ENCODE results near the gene RIN3. TPM values are rescaled to one million over a fixed set of nuclear protein-coding genes. Genes with fewer than 3 reads are reported as not detected.
A peak's percentile ranks its signal among the peaks of the same experiment; 100 is the strongest.

RIN3 gene
- total RNA-seq, 1 experiment from 2014 or later, result 1.5 TPM

DNA sequence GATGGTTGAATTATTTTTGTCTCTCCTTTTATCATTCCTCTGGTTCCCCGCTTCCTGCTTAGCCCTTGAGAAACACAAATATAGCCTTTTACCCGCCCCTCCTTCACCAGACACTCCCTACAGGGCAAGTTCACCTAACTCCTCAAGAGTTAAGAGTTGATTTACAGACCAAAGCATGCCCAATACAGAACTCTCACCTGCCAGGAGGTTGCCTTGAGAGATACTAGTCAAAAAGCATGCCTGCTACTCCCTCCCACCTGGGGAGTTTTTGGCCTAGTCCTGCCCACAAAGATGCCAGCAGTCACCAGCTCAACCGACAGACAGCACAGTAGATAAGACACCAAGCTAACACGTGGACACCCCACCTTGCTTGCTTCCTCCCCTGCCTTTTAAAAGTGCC, 223.6 kb downstream of the RIN3 start:
- Histone ChIP-seq H3K18ac (ENCODE audit: insufficient read length, low read depth, low read length) (no peak overlapping the region), H2BK20ac (ENCODE audit: low read depth, low read length, poor library complexity, severe bottlenecking) (no peak overlapping the region), H3K4ac (ENCODE audit: low read depth, low read length) (no peak overlapping the region), H4K20me1 (ENCODE audit: control insufficient read depth, insufficient read depth, insufficient read length) (no peaks in the 10 kb centered on the region), H4K5ac (ENCODE audit: insufficient read length, low read depth, low read length) (no peak overlapping the region), H3K9me3 (ENCODE audit: control insufficient read depth, low read depth, low read length) (no peaks in the 10 kb centered on the region), H2BK5ac (ENCODE audit: insufficient read length, low read length) (no peak overlapping the region), H3K9ac (ENCODE audit: extremely low read depth, insufficient read length, low read length) (no peak overlapping the region), H3K14ac (ENCODE audit: insufficient read depth, low read length) (no peak overlapping the region), H3K4me1 (ENCODE audit: insufficient read depth, low read length) (peaks cover 7% of the 10 kb centered on the region; the same call in 1 of the 2 replicates), H3K27me3 (ENCODE audit: insufficient read depth, low read length) (no peaks in the 10 kb centered on the region), H3K79me1 (ENCODE audit: insufficient read depth, low read depth, low read length, poor library complexity, severe bottlenecking) (peaks cover 9% of the 10 kb centered on the region), H2BK12ac (ENCODE audit: insufficient read length, low read depth, low read length) (no peak overlapping the region), H3K27ac (ENCODE audit: insufficient read length, low read depth, low read length) (no peak overlapping the region), H3K23ac (ENCODE audit: insufficient read length, low read depth, low read length) (no peak overlapping the region), H2AFZ (ENCODE audit: low read length) (no peak overlapping the region), H2BK15ac (ENCODE audit: low read depth, low read length) (no peak overlapping the region), H3K56ac (ENCODE audit: insufficient read length, low read depth, low read length) (no peak overlapping the region), H3K4me2 (ENCODE audit: insufficient read depth, insufficient read length, low read length) (no peak overlapping the region), H2BK120ac (ENCODE audit: low read depth, low read length, poor library complexity, severe bottlenecking) (no peak overlapping the region), H4K8ac (replicated peaks; ENCODE audit: insufficient read length, low read depth, low read length) (no peak overlapping the region), H3K23me2 (ENCODE audit: insufficient read length, low read depth, low read length, poor library complexity, severe bottlenecking) (no peaks in the 10 kb centered on the region), H2AK5ac (ENCODE audit: insufficient read length, low read length) (no peak overlapping the region), H3T11ph (ENCODE audit: low read length) (no peak overlapping the region), H3K79me2 (ENCODE audit: insufficient read depth, low read length) (no peaks in the 10 kb centered on the region; the same call in 1 of the 2 replicates), H4K91ac (ENCODE audit: insufficient read length, low read depth, low read length) (no peak overlapping the region)
- no peak overlapping the region for H3K4me3 Mint-ChIP-seq
- peak overlapping the region in 2 of 3 experiments; percentile 2 to 3; a peak in 3 of 7 replicates for H3K27ac Mint-ChIP-seq
- TF ChIP-seq CTCF (conservative IDR thresholded peaks at IDR 0.05), result no peak
- no peaks in the 10 kb centered on the region for H3K9me3 Mint-ChIP-seq
- no CpG with 5 or more reads among the region's 4 CpGs for WGBS (ENCODE audit: extremely low coverage, insufficient read length, low lambda C conversion rate)
- no peak for DNase-seq
- H3K36me3 Mint-ChIP-seq (ENCODE audit: insufficient read depth in 1 of 3, low read depth in 3 of 3), result peaks cover 6 to 17% (median 10%) of the 10 kb centered on the region in 3 experiments; a peak in 6 of 7 replicates
- peaks cover 8 to 15% of the 10 kb centered on the region in 2 experiments; a peak in 3 of 4 replicates for H3K4me1 Mint-ChIP-seq
- no peaks in the 10 kb centered on the region; the same call in 1 of the 2 replicates for H3K27me3 Mint-ChIP-seq (ENCODE audit: low read depth)
